Endodermal cell (in vitro differentiated cells): ENCODE measurements around the gene LOXL3. TPM values are rescaled to one million over a fixed set of nuclear protein-coding genes. Genes with fewer than 3 reads are reported as not detected.

Experiments
- DNase-seq: peaks from one replicate; pipeline ENCODE4 v3.0.0-alpha.2; 2017
- H3K27ac ChIP-seq: 2 replicates; pipeline ENCODE4 v1.5.1; 2013; ENCODE audit warnings: mild to moderate bottlenecking, low read depth, low read length, moderate library complexity
- H3K27me3 ChIP-seq: 2 replicates; pipeline ENCODE4 v1.6.1; 2013; ENCODE audit warnings: mild to moderate bottlenecking, low read length, moderate library complexity; ENCODE audit not compliant: insufficient read depth, control insufficient read depth, poor library complexity, severe bottlenecking
- H3K36me3 ChIP-seq: 2 replicates; pipeline ENCODE4 v1.7.0; 2013; ENCODE audit warnings: mild to moderate bottlenecking, low read length, moderate library complexity; ENCODE audit not compliant: control insufficient read depth, insufficient read depth
- H3K4me1 ChIP-seq: one replicate; pipeline ENCODE4 v1.7.0; 2013; ENCODE audit warnings: low read length; ENCODE audit not compliant: control insufficient read depth, insufficient read depth
- H3K4me3 ChIP-seq: 2 replicates; pipeline ENCODE4 v1.5.1; 2013; ENCODE audit warnings: mild to moderate bottlenecking, low read length, moderate library complexity
- H3K9ac ChIP-seq: 2 replicates; pipeline ENCODE4 v1.6.1; 2013; ENCODE audit warnings: mild to moderate bottlenecking, low read length, moderate library complexity; ENCODE audit not compliant: poor library complexity, severe bottlenecking; ENCODE audit errors: extremely low read depth
- H3K9me3 ChIP-seq: 2 replicates; pipeline ENCODE4 v1.6.1; 2013; ENCODE audit warnings: mild to moderate bottlenecking, low read length, moderate library complexity; ENCODE audit not compliant: control insufficient read depth
- H3K27ac Mint-ChIP-seq: 2 replicates; pipeline ENCODE4 v1.8.0; 2020; ENCODE audit warnings: mixed read lengths
- H3K27me3 Mint-ChIP-seq: 2 replicates; pipeline ENCODE4 v1.8.0; 2021; ENCODE audit warnings: mild to moderate bottlenecking, mixed read lengths; ENCODE audit not compliant: insufficient read depth
- H3K36me3 Mint-ChIP-seq: 2 replicates; pipeline ENCODE4 v1.8.0; 2020; ENCODE audit warnings: low read depth, mixed read lengths
- H3K4me1 Mint-ChIP-seq: 2 replicates; pipeline ENCODE4 v1.8.0; 2020; ENCODE audit warnings: mixed read lengths
- H3K4me3 Mint-ChIP-seq: 2 replicates; pipeline ENCODE4 v1.8.0; 2020; ENCODE audit warnings: mild to moderate bottlenecking, moderate library complexity, mixed read lengths
- H3K9me3 Mint-ChIP-seq: 2 replicates; pipeline ENCODE4 v1.8.0; 2020; ENCODE audit warnings: mild to moderate bottlenecking, mixed read lengths
- CTCF ChIP-seq: fragments of 200-600 bp; sonication (generic); conservative IDR thresholded peaks from 2 replicates; pipeline ENCODE4 v1.5.0; 2021; ENCODE audit warnings: antibody characterized with exemption, mild to moderate bottlenecking
- WGBS, 2 experiments: methylation state at CpG; one replicate each; pipeline versions ENCODE4 v1.1.5 to v1.1.7; 2013; ENCODE audit warnings: missing lambda C conversion rate in 2 of 2, mixed read lengths in 1 of 2; ENCODE audit not compliant: insufficient coverage in 1 of 2, insufficient read length in 1 of 2; 5-methylcytosine and 5-hydroxymethylcytosine counted together
- total RNA-seq, 2 donors: library from RNA; stranded (reverse); fragmentation: NEBNext Ultra II Directional in 1 of 2; extraction: Animal tissue kit (Norgen Biotek cat#: 25700) in 1 of 2; gene quantifications; 2 replicates in 1 of 2; 3 replicates in 1 of 2; pipeline ENCODE4 v1.2.1, GENCODE V29; 2021

The LOXL3 gene
- total RNA-seq, 2 donors from 2014 or later: 5.4 to 7.6 TPM

- Mint-ChIP-seq H3K36me3 (peaks cover 35% of the 10 kb centered on the region), H3K4me1 (peaks cover 7% of the 10 kb centered on the region), H3K9me3 (no peaks in the 10 kb centered on the region), H3K27me3 (no peaks in the 10 kb centered on the region), H3K27ac (peak within 1 kb of the TSS; percentile 98), H3K4me3 (peak within 1 kb of the TSS; percentile 98)
- H3K27ac ChIP-seq: peak within 1 kb of the TSS; percentile 45
- no peaks in the 10 kb centered on the region for H3K4me1 ChIP-seq
- no peak for TF ChIP-seq CTCF
- H3K4me3 ChIP-seq: peak within 1 kb of the TSS; percentile 99
- peaks cover 35% of the 10 kb centered on the region for H3K36me3 ChIP-seq
- H3K27me3 ChIP-seq: no peaks in the 10 kb centered on the region
- 0 to 1% methylated on average over 35 to 87 of the region's 87 CpGs for WGBS, 2 experiments
- H3K9ac ChIP-seq: peak within 1 kb of the TSS; percentile 90
- peak; percentile 100 for DNase-seq
- H3K9me3 ChIP-seq: no peaks in the 10 kb centered on the region
Observed at GRCh38 chr2:74529357-74530238, 24.1 kb downstream of the LOXL3 start, which contains the start of the genes AUP1 and HTRA2. Gene AUP1, minus strand, starts transcription at chr2:74529706. Its CDS starts 77 bp downstream, at chr2:74529629. Gene HTRA2, plus strand, starts transcription at chr2:74529933. Its CDS starts 74 bp downstream, at chr2:74530007.

- peak overlapping the region; percentile 98 for H3K4me3 Mint-ChIP-seq
- H3K36me3 Mint-ChIP-seq: peaks cover 32% of the 10 kb centered on the region
- H3K27ac ChIP-seq: peak overlapping the region; percentile 45
- no peaks in the 10 kb centered on the region for H3K9me3 ChIP-seq
- H3K4me1 Mint-ChIP-seq: peaks cover 7% of the 10 kb centered on the region
- peak overlapping the region; percentile 99 for H3K4me3 ChIP-seq
- peak overlapping the region; percentile 90 for H3K9ac ChIP-seq
- TF ChIP-seq CTCF: no peak
- peaks cover 35% of the 10 kb centered on the region for H3K36me3 ChIP-seq
- 18 to 20% methylated on average over 16 to 29 of the region's 29 CpGs for WGBS, 2 experiments
- peaks cover 5% of the 10 kb centered on the region for H3K27me3 Mint-ChIP-seq
- peak overlapping the region; percentile 98 for H3K27ac Mint-ChIP-seq
- H3K4me1 ChIP-seq: no peaks in the 10 kb centered on the region
- peaks cover 4% of the 10 kb centered on the region for H3K27me3 ChIP-seq
- no peaks in the 10 kb centered on the region for H3K9me3 Mint-ChIP-seq
- no peak for DNase-seq
Observed at GRCh38 chr2:74528600-74529356, 25.0 kb downstream of the LOXL3 start.

- no peak overlapping the region for H3K27ac Mint-ChIP-seq
- H3K9ac ChIP-seq: no peak overlapping the region
- no peaks in the 10 kb centered on the region for H3K9me3 Mint-ChIP-seq
- 94% methylated on average over 9 of the region's 9 CpGs; no CpG with 5 or more reads in 1 of the 2 experiments for WGBS, 2 experiments
- H3K36me3 ChIP-seq: peaks cover 35% of the 10 kb centered on the region
- H3K36me3 Mint-ChIP-seq: peaks cover 32% of the 10 kb centered on the region
- DNase-seq: no peak
- H3K4me1 ChIP-seq: no peaks in the 10 kb centered on the region
- peak overlapping the region; percentile 99 for H3K4me3 ChIP-seq
- peaks cover 7% of the 10 kb centered on the region for H3K4me1 Mint-ChIP-seq
- no peak overlapping the region for H3K27ac ChIP-seq
- TF ChIP-seq CTCF: no peak
- peaks cover 13% of the 10 kb centered on the region for H3K27me3 Mint-ChIP-seq
- no peaks in the 10 kb centered on the region for H3K9me3 ChIP-seq
- peak overlapping the region; percentile 98 for H3K4me3 Mint-ChIP-seq
- H3K27me3 ChIP-seq: peaks cover 15% of the 10 kb centered on the region
Observed at GRCh38 chr2:74527741-74528140, 26.0 kb downstream of the LOXL3 start.
